ENCODE measurements around the gene ZNF846. TPM values are rescaled to one million over a fixed set of nuclear protein-coding genes. Genes with fewer than 3 reads are reported as not detected.

Gene ZNF846
- total and polyA plus RNA-seq, 9 of the 15 experiments (the other 6 are each of a cell fraction or from before 2014, with no cell fraction given): 4.1 to 8.7 (median 7.8) TPM

DNA sequence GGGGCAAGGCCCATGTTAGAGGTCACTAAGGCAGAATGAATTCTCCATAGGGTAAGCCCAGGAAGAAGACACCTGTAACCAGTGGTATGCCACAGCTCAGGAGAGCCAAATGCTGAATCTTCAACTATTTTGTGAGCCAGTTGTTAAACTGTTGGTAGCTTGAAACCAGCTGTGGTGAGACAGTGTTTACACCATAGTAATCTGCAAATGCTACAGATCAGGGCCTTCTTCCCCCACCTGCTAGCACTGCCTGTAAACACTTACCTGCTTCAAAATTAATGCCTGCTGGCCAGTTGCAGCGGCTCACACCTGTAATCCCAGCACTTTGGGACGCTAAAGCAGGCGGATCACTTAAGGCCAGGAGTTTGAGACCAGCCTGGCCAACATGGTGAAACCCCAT is 38.3 kb upstream of the ZNF846 start:
- no peak overlapping the region for H3K9ac ChIP-seq (ENCODE audit: insufficient read depth in 1 of 2, low read depth in 2 of 2, low read length in 2 of 2)
- intact Hi-C loops (cut with micrococcal nuclease): no loop called here
- in situ Hi-C loops (cut with MboI): no loop called here

More for the DNA sequence above, 38.3 kb upstream of the ZNF846 start:
- H3K9me1 ChIP-seq (ENCODE audit: control insufficient read depth, insufficient read depth, low read length): no peaks in the 10 kb centered on the region
- FAIRE-seq: no peak
- no peak for ATAC-seq
- ChIA-PET POLR2A (interaction anchor here (0.5 to 0.6 kb wide), 4 partner anchors 10 to 1625 kb away, joined by 3 to 4 read pairs (median 4); no protein-coding TSS in a partner anchor), CTCF (ENCODE audit: low intra/inter-chr PET ratio) (no interaction called here)
- DNase-seq (ENCODE audit: extremely low read depth in 1 of 4, low spot score in 3 of 4): no peak
- no TSS peak for BruUV-seq (replicated peaks)
- no peaks in the 10 kb centered on the region for H4K20me1 ChIP-seq (replicated peaks; ENCODE audit: control insufficient read depth, insufficient read depth, low read length)
- H3K4me1 ChIP-seq (replicated peaks in 1 of 2; ENCODE audit: control insufficient read depth in 2 of 2, insufficient read depth in 2 of 2, low read length in 2 of 2): peaks cover 0 to 5% of the 10 kb centered on the region in 2 experiments; a peak in 1 of 5 replicates
- no peak for TF ChIP-seq BDP1 (IDR thresholded peaks at IDR 0.05; ENCODE audit: insufficient read depth, insufficient read length)
- no peak for TF ChIP-seq CBFB (CRISPR knock-in tag; IDR thresholded peaks at IDR 0.05)
- TF ChIP-seq EZH2 (IDR thresholded peaks at IDR 0.05; ENCODE audit: borderline replicate concordance, low read depth, low read length): no peak
- TF ChIP-seq HDAC2 (IDR thresholded peaks at IDR 0.05): no peak
- TF ChIP-seq ZBTB11 (CRISPR knock-in tag; IDR thresholded peaks at IDR 0.05): no peak
- no peak for TF ChIP-seq TAL1 (IDR thresholded peaks at IDR 0.05)
- TF ChIP-seq POLR2AphosphoS2 (IDR thresholded peaks at IDR 0.05; ENCODE audit: low read length): no peak
- TF ChIP-seq GTF2F1 (IDR thresholded peaks at IDR 0.05; ENCODE audit: low read depth, low read length): no peak
- TF ChIP-seq, protein P1, sequence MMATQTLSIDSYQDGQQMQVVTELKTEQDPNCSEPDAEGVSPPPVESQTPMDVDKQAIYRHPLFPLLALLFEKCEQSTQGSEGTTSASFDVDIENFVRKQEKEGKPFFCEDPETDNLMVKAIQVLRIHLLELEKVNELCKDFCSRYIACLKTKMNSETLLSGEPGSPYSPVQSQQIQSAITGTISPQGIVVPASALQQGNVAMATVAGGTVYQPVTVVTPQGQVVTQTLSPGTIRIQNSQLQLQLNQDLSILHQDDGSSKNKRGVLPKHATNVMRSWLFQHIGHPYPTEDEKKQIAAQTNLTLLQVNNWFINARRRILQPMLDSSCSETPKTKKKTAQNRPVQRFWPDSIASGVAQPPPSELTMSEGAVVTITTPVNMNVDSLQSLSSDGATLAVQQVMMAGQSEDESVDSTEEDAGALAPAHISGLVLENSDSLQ (IDR thresholded peaks at IDR 0.05): no peak
- TF ChIP-seq GATA2 (CRISPR knock-in tag; IDR thresholded peaks at IDR 0.05): no peak
- no peak for TF ChIP-seq TBP (optimal IDR thresholded peaks at IDR 0.05; ENCODE audit: low read depth, low read length)
- no peak for TF ChIP-seq NR2C1 (IDR thresholded peaks at IDR 0.05)
- TF ChIP-seq NR2C1 (tag; IDR thresholded peaks at IDR 0.05): no peak
- TF ChIP-seq CBX2 (IDR thresholded peaks at IDR 0.05; ENCODE audit: insufficient read depth, low read length, poor library complexity, severe bottlenecking): no peak
- no peak for TF ChIP-seq U2AF1 (optimal IDR thresholded peaks at IDR 0.05; ENCODE audit: low read depth, low read length)
- no peak for TF ChIP-seq SMARCE1 (IDR thresholded peaks at IDR 0.05)
- H3K36me3 ChIP-seq (ENCODE audit: control insufficient read depth, insufficient read depth, low read length): peaks cover 40% of the 10 kb centered on the region; the same call in 2 of the 3 replicates
- no peaks in the 10 kb centered on the region for H3K79me2 ChIP-seq (ENCODE audit: control insufficient read depth, insufficient read depth, low read length)
- H3K9me3 ChIP-seq (replicated peaks; ENCODE audit: control insufficient read depth, insufficient read depth, low read depth, low read length): no peaks in the 10 kb centered on the region
- H3K27me3 ChIP-seq (ENCODE audit: control insufficient read depth in 2 of 2, insufficient read depth in 2 of 2, low read length in 2 of 2): no peaks in the 10 kb centered on the region
- 86% methylated on average over 3 of the region's 3 CpGs for WGBS (ENCODE audit: insufficient coverage, low coverage, missing lambda C conversion rate)
- H3K4me2 ChIP-seq (ENCODE audit: insufficient read depth, low read length): no peak overlapping the region
- no peak overlapping the region for H3K27ac ChIP-seq (ENCODE audit: extremely low read depth, low read depth, low read length)
- no peak overlapping the region for H3K4me3 ChIP-seq
- no peak overlapping the region for H2AFZ ChIP-seq (ENCODE audit: low read depth, low read length)

Measured in K562 (cell line).